ENCODE results near the gene TBXT. TPM values are rescaled to one million over a fixed set of nuclear protein-coding genes. Genes with fewer than 3 reads are reported as not detected.
"Not testable (repeated sequence)": the region's sequence is repeated elsewhere in the genome, so short reads cannot be mapped to it uniquely, and the experiment has no call there.

Gene TBXT, protein sequence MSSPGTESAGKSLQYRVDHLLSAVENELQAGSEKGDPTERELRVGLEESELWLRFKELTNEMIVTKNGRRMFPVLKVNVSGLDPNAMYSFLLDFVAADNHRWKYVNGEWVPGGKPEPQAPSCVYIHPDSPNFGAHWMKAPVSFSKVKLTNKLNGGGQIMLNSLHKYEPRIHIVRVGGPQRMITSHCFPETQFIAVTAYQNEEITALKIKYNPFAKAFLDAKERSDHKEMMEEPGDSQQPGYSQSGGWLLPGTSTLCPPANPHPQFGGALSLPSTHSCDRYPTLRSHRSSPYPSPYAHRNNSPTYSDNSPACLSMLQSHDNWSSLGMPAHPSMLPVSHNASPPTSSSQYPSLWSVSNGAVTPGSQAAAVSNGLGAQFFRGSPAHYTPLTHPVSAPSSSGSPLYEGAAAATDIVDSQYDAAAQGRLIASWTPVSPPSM
- polyA plus RNA-seq (ENCODE audit: insufficient read length in 10 of 10): under 1 TPM in 1 of 10 donors, not detected in 9; 0.17 TPM
- long read RNA-seq, donor 1: 0 reads
- long read RNA-seq, donor 2: 0 reads
- long read RNA-seq, donor 3: 0 reads
- long read RNA-seq, donor 4: 0 reads
- long read RNA-seq, donor 5: 0 reads
- long read RNA-seq, donor 6: 0 reads
- long read RNA-seq, donor 7: 0 reads
- long read RNA-seq, donor 8: 0 reads
- long read RNA-seq, donor 9: 0 reads

DNA sequence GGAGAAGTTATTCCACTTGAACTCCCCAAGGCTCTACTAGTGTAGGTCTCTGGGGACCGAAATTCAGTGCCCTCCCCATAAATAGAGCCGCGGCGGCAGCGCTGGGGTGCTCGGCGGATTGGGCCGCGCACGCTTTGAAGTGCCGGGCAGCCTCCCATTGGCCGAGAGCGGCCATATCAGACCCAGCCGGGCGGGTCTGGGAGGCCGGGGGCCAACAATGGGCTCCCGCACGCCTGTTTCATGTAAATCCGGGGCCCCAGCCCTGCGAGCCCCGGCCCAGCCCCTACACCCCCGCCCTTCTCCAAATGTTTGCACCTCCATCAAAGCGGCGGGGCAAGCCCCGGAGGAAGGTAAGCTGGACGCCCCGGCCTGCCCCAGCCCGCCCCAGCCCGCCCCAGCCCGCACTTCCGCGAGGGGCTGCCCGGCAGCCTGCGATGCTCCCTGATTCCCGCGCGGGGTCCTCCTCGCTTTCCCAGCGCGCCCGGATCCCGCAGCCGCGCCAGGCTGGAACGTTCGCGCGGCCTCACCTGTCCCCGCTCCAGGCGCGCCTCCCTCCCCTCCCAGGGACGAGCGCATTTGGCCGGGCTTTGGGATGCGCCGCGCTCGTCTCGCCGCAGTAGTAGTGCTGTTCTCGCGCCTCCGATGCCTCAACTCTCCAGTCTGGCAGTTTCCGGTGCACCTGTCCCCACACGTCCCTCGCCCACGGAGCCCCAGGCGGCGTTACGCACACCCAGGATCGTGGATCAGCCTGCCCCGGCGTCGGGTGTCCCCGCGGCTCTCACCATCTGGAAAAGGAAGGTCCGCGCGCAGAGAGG lies at the start of gene TBXT:
TBXT (minus strand) TSS at position 51 of the 815 bp plus-strand sequence. CDS start 260 bp downstream, outside the sequence.
- peak in 1 of 3 donors; percentile 41 for DNase-seq

DNA sequence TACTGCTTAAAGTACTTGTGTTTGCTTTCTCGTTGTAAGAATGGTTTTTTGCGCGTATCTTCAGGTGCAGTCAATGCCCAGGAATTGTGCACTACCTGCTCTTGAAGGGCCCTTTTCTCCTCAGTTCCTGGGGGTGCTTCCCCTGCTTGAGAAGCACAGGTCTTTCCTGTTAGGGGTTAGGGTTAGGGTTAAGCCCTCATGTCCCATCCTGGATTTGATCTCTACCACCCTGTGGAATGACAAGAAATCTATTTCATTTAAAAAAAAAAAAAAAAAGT lies 39.6 kb upstream of the TBXT start:
- no peak for DNase-seq

DNA sequence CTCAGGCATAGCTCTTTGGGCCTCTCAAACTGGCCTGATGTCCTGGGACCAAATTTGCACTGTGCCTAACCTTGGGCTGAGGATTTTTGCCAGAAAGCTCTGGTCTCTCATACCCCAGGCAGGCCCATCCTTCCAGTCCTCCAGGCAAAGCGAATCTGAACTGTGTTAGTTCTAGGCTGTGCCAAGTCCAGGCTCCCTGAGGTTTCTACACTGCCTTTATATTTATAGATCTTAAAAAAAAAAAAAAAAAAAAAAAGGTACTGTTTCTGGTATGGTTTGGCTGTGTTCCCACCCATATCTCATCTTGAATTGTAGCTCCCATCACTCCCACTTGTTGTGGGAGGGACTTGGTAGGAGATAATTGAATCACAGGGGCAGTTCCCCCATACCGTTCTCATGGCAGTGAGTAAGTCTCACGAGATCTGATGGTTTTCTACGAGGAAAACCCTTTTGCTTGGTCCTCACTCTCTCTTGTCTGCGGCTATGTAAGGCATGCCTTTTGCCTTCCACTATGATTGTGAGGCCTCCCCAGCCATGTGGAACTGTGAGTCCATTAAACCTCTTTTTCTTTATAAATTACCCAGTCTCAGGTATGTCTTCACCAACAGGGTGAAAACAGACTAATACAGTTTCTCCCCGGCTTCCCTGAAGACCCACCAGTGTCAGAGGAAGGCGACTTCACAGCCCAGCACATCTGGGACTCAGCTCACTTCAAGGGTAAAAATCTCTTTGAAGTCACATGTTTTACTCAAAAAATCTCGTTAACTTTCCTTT lies 39.0 kb upstream of the TBXT start:
- peak in 1 of 3 donors; percentile 9 for DNase-seq

DNA sequence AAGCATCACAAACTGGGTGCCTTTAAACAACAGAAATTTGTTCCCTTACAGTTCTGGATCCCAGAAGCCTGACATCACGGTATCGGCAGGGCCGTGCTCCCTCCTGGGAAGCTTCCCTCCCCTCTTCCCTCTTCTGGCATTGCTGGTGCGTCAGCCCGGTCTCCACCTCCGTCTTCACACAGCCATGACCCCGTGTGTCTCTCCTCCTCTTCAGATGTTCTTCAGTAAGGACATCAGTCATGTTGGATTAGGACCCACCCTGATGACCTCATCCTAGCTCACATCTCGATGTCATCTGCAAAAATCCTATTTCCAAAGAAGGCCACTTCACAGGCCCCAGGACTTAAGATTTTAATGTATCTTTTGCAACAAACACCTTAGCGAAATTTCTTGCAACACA lies 38.4 kb upstream of the TBXT start:
- peak in 2 of 3 donors; percentile 27 to 37 for DNase-seq

DNA sequence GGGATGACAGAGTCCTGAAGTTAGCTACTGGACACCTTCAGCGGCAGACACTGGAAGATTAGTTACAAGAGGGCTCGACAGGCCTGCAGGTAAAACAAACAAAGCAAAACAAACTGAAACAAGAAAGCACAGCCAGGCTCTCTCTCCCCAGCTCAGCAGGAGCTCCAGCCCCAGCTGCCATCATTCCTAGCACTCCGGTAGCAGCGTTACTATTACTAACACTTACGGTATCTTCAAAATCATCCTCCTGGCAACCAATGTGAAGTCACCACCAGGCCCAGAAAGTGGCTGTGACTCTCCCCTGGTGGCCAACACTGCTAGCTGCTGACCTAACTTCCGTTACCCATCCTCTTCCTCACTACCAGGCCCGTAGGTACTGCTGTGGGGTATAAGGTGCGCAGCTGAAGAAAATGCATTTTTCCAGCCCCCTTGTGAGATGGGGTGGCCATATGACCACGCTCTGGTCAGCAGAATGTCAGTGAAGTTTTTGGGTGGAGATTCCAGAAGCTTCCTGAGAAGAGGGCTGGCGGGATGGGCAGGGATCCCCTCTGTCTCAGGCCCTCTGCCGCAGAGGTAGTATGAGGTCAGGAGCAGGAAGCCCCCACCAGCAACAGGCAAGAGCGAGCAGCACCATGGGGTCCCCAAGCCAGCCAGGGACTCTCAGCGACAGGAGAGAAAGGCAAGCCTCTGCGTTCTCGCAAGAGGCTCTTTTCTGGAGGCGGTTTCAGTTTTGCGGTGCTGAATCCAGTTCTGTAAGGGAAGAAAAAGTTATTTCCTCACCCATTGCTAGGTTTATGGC lies 37.4 kb upstream of the TBXT start:
- no peak for DNase-seq

DNA sequence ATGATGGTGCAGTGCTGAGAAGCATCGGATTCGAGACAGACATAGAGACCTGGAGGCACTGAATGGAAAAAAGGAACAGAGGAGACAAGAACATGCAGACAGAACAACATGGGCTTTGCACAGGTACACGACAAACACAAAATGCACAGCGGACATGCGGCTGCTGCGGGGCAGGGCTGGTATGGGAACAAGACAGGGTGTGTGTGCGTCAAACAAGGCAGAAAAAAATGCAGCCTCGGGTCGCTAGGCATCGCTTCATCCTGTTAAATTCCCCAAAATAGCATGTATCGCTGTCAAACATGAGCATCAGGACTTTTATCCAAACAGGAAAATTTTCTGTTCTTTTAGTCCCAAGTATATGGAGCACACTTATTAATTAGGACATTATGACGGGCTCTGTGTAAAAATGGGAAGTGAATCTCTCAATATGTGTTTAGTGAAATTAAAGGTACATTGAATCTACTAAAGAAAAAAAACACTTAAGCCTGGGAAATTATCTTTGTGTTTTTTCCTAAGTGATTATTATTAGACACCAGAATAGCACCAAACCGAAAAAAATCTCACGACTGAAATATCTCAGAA lies 36.1 kb upstream of the TBXT start:
- DNase-seq: no peak

DNA sequence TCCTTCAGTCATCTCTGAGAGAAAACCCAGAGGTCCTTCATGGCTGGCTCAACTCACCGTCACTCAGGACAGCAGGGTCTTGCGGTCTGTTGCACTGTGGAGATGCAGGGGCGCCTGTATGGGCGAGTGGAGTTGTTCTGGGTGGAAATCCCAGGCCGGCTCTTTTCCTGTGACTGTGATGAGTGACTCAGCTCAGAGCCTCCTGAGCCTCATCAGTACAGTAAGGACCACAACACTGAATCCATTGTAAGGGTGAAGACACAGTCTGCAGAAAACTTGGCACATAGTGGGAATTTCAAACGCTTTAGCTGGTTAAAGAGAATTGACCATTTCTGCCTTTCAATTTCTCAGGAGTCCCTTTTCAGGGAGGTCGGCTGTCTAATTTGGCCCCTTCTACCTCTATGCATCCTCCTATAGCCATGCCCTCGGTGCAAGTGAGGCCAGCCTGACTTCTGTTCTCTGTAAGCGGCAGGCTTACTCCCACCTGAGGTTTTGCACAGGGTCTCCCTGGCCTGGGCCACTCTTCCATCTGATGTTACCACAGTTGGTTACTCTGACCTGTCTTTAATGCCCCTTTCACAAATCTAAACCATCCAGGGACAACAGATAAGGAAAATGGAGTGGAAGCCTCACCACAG lies 35.5 kb upstream of the TBXT start:
- DNase-seq: no peak

DNA sequence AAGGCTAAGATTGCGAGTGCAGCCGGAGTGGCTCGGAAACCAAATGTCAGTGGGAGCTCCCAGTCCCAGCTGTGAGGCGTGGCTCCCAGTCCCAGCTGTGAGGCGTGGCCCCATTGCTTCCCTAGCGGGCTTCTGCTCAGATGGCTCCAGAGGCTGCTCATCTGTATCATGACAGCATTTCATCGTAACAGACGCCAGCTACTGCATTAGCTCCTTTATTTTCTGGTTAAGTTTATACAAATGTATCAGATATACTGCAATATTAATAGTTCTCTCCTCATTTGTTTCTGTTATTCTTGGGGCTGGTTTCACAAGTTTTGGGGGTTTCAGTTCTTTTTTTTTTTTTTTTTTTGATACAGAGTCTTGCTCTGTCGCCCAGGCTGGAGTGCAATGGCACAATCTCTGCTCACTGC lies 34.7 kb upstream of the TBXT start:
- peak in 2 of 3 donors; percentile 8 to 57 for DNase-seq

DNA sequence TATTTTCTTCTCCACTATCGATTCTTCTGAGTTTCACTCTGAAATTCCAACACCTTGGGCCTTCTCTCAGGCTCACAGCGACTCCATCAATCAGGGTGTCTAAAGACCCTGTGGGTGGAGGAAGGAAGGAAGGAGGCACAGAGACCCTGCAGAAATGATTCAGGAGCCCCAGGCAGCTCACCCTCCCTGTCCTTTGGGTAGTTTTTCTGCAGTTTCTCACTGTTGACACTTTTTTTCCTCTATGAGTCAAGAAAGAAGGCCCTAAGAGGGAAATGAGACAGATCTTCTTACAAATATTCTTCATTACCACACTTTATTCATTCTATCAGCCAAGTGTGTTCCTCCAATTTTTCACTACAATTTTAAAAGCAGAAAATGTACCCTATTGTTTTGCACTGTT lies 34.2 kb upstream of the TBXT start:
- no peak for DNase-seq

DNA sequence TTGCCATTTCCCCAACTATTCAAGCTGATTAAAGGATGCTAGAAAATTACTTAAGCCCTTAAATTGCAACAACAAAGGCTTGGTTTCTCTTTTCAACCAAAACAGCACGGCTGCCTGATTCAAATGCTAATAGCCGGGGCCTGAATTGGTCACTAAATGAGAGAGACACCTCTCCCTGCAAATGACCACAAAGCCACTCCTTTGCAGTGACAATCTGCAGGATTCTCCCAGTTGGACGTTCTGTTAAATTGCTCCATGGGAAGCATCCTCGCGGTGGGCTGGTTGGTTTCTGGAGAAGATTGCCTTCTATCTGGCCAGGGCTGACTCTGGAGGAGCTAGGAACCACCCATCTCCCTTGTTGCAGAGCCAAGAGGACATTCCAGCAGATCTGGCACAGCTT lies 29.7 kb upstream of the TBXT start:
- no peak for DNase-seq

DNA sequence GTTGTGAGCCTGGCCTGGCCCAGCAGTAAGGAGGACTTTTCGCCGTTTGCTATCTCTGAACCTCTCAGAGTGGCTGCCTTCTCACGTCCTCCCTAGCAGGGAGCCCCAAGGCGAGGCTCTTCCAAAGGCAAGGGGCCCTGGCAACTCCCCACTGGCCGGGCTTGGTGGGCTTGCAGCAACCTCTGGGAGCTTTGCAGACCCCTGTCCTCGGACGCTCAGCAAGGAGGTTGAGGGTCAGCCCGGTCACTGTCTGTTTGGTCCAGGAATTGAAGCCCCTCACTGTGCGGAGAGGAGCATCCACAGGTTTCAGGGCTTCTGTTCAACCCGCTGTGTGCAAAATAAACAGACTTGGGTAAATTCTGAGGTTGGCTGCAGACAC lies 28.2 kb upstream of the TBXT start:
- DNase-seq: no peak

DNA sequence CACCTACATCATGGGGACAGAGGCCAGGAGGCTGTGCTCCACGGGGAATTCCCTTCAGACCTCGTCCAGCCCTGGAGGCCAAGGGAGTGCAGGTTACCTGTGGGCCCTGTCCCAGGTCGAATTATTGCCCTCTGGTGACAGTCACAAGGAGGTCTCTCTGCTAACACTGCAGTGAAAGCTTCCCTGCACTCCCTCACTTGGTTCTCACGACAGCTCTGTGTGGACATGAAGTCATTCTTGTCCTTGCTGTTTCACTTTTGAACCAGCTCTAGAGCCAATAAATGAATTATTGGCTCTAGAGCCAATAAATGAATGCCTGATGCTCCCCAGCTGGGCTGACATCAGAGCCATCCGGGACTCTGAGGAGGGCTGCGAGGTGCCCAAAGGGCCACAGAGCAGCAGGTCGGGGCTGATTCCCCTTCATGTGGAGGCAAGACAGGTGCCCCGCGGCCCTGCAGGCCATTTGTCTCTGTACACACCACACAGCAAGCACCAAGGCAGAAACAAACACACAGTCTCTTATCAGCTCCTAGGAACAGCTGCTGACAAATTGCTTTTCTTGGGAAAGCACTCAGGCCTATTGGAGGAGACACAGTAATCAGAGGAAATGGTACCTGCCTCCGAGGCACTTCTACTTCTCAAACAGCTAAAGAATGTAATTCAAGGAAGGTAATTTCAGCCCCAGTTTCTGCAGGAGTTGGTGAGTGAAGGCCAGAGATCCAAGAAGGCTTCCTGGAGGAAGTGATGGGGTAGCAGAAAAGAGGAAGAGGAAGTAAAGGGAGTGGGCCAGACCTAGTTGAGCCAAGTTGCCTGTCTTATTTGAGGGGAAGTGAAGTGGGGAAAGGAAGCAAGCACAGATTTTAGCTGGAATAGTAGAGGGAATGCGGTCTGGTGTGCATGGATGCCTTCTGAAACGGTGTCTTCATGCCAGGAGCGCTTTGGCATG lies 27.5 kb upstream of the TBXT start:
- DNase-seq: peak in 1 of 3 donors; percentile 13

DNA sequence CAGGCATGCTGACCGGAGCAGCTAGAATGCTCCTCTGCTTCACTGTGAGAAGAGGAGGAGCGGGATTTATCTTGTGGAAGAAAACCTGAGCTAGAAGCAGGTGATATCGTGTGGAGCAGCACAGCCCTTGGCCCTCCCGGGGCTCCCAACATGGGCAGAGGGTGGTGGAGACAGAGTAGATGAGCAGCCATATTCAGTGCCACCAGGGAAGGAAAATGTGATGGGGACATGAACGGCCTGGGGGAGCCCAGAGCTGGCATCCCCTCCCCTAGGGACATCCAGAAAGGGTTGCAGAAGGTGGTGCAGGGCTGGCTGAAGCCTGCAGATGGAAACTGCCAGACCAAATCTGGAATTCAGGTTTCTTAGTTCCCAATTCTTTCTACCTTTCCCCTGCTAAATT lies 24.9 kb upstream of the TBXT start:
- DNase-seq: no peak

DNA sequence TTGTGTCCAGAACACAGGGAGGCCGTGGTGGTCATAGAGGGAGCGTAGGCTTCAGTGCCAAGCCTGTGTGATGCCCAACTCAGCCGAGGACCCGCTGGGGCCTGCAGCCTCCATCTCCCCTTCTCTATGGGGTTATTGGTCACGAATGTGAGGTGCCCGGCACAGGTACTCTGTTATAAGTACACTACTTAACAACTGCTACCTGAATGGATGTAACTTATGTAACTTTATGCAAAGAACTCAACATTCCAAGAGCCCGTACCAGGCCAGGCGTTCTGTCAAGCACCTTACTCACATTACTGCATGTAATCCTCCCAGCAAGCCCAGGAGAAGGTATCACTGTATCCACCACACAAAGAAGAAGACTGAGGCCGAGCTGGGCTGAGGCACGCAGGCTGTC lies 24.5 kb upstream of the TBXT start:
- DNase-seq: no peak

DNA sequence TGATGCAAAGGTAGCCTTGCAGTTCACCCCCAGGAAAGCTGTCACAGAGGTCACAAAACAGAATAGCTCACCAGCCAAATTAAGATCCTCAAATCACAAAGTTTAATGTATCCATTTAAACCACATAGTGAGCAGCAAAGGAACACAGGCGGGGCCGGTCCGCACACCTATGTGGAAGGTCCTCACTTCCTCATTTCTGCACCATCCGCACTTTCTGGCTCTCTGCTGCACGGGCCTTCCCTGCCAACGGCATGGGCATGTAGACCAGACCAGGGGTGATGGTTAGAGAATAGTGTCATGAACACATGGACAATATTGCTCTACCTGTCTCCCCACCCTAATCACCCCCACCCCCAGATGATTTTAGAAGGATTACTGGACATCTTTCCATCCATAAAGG lies 12.1 kb upstream of the TBXT start:
- no peak for DNase-seq

DNA sequence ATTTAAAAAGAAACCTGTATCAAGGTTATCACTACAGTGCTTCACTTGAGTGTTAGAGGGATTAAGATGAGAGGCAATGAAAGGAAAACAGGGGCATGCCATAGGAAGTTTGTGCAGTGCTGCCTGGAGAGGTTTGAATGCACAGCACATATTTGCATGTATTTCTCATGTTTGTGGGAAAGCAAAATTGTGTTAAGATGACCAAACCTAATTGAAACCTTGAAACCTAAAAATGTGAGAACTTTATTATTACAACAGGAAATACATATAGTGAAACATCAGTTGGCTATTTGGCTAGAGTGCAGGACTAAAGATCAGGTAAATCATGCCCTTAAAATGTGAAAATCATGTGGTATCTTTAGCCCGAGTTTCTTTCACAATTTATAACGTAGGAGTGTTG lies 8.5 kb upstream of the TBXT start:
- no peak for DNase-seq

DNA sequence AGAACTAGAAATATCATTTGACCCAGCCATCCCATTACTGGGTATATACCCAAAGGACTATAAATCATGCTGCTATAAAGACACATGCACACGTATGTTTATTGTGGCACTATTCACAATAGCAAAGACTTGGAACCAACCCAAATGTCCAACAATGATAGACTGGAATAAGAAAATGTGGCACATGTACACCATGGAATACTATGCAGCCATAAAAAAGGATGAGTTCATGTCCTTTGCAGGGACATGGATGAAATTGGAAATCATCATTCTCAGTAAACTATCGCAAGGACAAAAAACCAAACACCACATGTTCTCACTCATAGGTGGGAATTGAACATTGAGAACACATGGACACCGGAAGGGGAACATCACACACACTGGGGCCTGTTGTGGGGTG lies 7.4 kb upstream of the TBXT start:
- DNase-seq: not testable (repeated sequence)

DNA sequence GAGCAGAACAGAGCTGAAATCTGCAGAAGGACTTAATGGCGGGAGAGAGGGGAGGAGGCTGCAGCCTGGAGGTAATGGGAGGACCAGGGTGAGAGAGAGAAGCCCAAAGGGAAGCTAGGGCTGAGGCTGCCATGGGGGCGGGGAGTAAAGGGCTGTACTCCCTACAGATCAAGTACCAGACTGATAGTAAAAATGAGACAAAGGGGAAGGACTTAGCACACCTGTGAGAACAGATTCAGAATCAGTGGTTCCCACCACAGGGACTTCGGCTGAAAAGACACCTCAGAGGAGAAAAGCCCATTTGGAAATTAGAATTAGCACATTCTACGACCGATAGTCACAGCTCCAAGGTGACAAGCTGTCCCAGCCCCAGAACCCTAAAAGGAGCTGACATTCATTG lies 6.4 kb upstream of the TBXT start:
- DNase-seq: no peak

All from muscle of back (tissue), 13 donors.